HG03469 (cell line): Measurements from ENCODE around the gene PLXND1.
"Not testable (repeated sequence)": the region's sequence is repeated elsewhere in the genome, so short reads cannot be mapped to it uniquely, and the experiment has no call there.

Experiments used
- ATAC-seq: cut with Tn5 transposase; IDR thresholded peaks from one replicate; pipeline ENCODE4 v1.9.1; 2021; ENCODE audit warnings: mild to moderate bottlenecking, moderate library complexity, moderate number of reproducible peaks; ENCODE audit not compliant: unreplicated experiment

Gene PLXND1

GRCh38 chr3:129530251-129530791 lies 76.2 kb downstream of the PLXND1 start:
- no peak for ATAC-seq

- ATAC-seq: no peak
Measured at GRCh38 chr3:129529436-129530210, 76.9 kb downstream of the PLXND1 start.

GRCh38 chr3:129528589-129529100 lies 77.8 kb downstream of the PLXND1 start, which contains the start of gene RHO:
Gene RHO (plus strand): TSS chr3:129528639. CDS start chr3:129528734, 95 bp downstream.
- ATAC-seq: no peak

GRCh38 chr3:129527262-129527661 lies 79.2 kb downstream of the PLXND1 start:
- ATAC-seq: no peak

- ATAC-seq: peak; percentile 88
Measured at GRCh38 chr3:129526121-129526900, 80.2 kb downstream of the PLXND1 start.

GRCh38 chr3:129525341-129525968 lies 81.0 kb downstream of the PLXND1 start:
- ATAC-seq: no peak

- ATAC-seq: no peak
Measured at GRCh38 chr3:129524081-129524480, 82.4 kb downstream of the PLXND1 start.

GRCh38 chr3:129522953-129523352 lies 83.5 kb downstream of the PLXND1 start:
- no peak for ATAC-seq

- ATAC-seq: no peak
Measured at GRCh38 chr3:129521611-129522010, 84.9 kb downstream of the PLXND1 start.

GRCh38 chr3:129520960-129521359 lies 85.5 kb downstream of the PLXND1 start:
- no peak for ATAC-seq

- no peak for ATAC-seq
Measured at GRCh38 chr3:129519896-129520715, 86.4 kb downstream of the PLXND1 start.

- ATAC-seq: no peak
Measured at GRCh38 chr3:129519449-129519848, 87.0 kb downstream of the PLXND1 start.

- no peak for ATAC-seq
Measured at GRCh38 chr3:129518581-129518980, 87.9 kb downstream of the PLXND1 start.

GRCh38 chr3:129518038-129518561 lies 88.4 kb downstream of the PLXND1 start:
- ATAC-seq: no peak

- no peak for ATAC-seq
Measured at GRCh38 chr3:129517516-129517915, 89.0 kb downstream of the PLXND1 start.

- ATAC-seq: not testable (repeated sequence)
Measured at GRCh38 chr3:129515821-129516432, 90.5 kb downstream of the PLXND1 start.

- not testable (repeated sequence) for ATAC-seq
Measured at GRCh38 chr3:129515108-129515820, 91.2 kb downstream of the PLXND1 start.

- no peak for ATAC-seq
Measured at GRCh38 chr3:129514563-129514962, 91.9 kb downstream of the PLXND1 start.

- no peak for ATAC-seq
Measured at GRCh38 chr3:129514110-129514509, 92.4 kb downstream of the PLXND1 start.
